NCI-H2196 treated with DMSO at 0.1 percent for 48 hours (cell line): ENCODE results near the gene RASGRF1.
"Not testable (repeated sequence)": the region's sequence is repeated elsewhere in the genome, so short reads cannot be mapped to it uniquely, and the experiment has no call there.

ENCODE experiments used
- DNase-seq: peaks from one replicate; lab custom pipeline; 2025; ENCODE audit not compliant: unreplicated experiment; lab: John Stamatoyannopoulos, UW

RASGRF1 gene

DNA sequence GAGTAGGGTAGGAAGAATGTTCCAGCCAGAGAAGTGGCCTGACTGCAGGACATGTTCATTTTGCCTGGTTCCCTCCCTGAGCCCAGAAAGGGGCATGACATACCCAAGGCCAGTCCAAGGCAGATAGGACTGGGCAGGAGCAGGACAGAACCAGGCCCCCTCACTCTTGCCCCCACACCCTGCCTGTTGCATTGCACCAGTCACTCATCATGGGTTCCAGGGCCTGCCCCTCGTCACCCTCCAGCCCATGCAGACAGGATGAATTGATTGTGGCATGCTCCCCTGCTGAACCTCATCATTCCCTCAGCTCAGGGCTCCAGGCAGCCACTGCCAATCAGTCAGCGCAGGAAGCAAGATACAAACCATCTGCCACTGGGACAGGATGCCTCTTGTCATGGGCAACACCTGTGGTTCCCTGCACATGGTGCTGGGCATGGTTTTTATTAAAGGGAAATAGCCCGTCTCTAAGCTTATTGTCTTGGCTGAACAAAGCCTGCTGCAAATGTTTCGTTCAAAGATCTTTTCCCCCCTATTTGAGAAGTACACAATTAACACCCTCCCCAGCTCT lies 48.9 kb downstream of the RASGRF1 start:
- DNase-seq, result no peak

DNA sequence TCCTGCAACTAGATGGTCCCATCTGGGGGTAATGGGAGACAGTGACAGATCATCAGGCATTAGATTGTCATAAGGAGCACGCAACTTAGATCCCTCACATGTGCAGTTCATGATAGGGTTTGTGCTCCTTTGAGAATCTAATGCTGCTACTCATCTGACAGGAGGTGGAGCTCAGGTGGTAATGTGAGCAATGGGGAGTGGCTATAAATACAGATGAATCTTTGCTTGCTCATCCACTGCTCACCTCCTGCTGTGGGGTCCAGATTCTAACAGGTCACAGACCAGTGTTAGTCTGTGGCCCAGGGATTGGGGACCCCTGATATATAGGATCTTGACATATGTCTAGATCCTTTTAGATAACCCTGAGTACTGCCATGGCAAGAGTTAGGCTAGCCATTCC lies 52.7 kb downstream of the RASGRF1 start:
- no peak for DNase-seq

DNA sequence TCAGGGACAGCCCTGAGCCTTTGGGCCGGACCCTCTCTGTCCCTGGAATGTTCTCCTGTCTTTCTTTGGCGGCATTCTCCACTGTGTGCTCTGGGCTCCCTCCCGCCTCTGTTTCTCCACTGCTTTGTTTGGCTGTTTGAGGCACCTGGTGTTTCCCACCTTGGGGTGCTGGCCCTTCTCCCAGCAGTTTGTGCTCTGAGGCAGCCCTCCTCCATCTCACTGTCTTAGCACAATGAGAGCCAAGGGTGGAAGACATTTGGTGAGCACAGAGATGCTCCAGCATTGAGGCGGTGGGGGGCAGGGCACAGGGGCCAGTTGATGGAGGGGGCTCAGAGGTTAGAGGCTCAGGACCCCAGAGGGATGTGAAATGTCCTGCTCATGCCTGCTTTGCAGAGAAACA lies 54.3 kb downstream of the RASGRF1 start:
- no peak for DNase-seq

DNA sequence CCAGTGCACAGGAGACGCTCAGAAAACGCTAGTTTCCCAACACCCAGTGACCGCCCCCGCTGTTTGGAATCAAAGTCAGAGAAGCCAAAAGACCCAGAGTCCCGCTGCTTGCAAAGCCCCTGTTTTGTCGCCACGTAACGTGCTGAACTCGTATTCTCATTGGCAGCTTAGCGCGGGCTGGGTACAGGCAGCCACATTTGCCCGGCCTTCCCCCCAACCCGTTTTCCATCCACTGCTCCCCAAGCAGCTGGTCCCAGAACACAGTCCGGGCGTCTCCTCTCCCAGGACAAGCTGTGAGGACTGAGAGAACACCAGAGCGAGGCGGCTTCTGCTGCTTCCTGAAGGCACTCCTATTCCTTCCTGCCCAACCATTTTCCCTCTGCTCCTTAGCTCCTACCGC lies 54.8 kb downstream of the RASGRF1 start:
- no peak for DNase-seq

DNA sequence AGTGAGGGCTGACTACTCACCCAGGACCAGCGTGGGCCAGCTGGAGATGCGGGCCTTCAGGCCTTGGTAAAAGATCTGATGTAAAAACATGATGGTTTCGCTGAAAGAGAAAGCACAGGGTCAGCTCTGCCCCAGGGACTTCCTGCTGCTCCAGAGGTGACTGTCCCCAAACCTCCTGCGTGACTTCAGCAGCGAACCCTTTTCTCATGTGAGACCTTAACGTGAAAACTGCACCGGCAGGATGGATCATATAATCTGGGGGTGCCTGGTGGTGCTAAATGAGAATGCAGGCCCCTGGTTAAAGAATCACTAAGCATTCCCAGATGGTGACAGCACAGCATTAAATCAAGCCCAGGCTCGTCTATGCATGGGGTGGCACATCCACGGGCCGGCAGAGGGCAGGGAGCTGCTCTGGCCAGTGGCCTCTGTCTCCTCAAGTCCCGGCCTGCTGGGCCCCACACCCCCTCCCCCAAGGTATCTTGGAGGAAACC lies 55.4 kb downstream of the RASGRF1 start:
- no peak for DNase-seq

DNA sequence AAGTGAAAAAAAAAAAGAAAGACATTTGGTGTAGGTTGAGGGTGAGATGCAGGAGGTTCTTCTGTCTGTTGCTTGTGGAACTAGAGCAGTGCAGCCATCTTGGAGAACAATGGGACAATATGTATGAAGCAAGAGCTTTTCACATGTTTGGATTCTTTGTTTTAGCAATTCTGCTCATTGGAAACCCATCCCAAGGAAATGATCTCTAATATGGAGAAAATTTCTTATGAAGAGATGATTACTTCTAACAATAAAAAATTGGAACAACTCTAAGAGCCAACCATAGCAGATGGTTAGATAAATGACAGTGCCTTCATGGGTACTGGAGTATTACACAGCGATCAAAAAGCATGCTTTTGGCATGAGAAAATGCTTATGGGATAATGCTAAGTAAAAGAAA lies 56.3 kb downstream of the RASGRF1 start:
- no peak for DNase-seq

DNA sequence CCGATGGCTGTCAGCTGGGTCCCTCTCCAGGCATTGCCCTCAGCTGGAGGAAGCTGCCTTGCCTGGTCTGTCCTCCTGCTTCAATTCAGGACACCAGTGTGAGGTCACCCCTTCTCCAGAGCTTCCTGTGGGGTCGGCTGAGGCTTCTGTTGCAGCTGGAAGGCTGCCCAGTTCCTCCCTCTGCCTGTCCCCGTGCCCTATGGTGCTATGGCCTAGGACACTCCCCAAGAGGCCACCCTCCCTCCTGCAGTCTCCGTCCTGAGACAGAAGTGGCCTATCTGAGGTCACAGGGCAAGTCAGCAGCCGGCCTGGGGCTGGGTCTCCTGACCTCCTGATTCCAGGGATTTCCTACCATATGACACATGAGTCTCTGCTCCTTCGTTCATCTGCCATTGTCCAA lies 57.9 kb downstream of the RASGRF1 start:
- no peak for DNase-seq

DNA sequence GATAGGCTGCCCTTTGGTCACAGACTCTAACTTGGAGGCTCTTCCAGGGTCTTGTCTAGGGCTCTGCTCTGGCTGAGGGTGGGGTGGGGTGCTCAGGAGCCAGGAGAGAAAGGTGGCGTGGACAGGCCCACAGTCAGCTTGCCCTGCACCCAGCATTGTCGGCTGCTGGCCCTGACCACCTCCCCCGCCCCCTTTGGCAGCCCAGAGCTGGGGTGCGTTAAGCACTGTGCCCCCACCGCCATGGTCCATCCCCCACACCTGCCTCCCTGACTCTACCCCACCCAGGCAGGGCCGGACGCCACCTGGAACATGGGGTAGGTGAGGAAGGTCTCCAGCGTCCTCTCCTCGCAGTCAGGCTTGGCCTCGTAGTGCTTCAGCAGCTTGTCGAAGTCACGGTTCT lies 58.8 kb downstream of the RASGRF1 start:
- DNase-seq, result no peak

DNA sequence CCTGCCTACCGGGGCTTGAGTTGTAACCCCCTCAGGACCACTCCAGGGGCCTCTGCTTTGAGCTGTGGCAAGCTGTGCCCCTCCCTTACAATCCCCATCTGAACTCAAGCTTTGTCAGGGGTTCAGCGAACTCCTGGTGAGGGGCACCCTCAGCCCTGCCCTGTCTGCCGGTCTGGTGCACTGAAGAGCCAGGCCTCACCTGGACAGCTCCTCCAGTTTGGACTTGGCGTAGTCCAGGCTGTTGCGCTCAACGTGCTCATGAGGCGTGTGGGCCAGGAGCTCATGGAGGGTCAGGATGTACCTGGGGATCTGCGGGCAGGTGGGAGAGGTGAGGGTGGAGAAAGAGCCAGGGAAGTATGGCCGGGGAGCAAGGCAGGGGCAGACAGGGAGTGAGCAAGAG lies 59.4 kb downstream of the RASGRF1 start:
- DNase-seq, result no peak

DNA sequence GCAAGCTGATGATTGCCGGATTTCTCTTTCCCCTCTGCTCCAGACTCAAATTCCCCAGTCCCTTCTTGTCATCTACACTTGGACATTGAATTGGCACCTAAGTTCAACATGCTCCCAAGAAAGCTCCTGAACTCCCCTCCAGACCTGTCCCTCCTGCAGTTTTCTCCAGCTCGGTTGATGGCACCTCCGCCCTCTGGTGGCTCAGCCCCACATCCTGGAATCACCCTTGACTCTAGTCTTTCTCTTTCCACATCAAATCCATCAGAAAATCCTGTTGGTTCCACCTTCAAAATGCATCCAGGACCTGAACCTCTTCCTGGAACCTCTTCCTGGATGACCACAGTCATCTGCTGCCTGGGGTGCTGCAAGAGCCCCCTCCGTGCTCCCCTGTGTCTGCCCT lies 60.1 kb downstream of the RASGRF1 start:
- no peak for DNase-seq

DNA sequence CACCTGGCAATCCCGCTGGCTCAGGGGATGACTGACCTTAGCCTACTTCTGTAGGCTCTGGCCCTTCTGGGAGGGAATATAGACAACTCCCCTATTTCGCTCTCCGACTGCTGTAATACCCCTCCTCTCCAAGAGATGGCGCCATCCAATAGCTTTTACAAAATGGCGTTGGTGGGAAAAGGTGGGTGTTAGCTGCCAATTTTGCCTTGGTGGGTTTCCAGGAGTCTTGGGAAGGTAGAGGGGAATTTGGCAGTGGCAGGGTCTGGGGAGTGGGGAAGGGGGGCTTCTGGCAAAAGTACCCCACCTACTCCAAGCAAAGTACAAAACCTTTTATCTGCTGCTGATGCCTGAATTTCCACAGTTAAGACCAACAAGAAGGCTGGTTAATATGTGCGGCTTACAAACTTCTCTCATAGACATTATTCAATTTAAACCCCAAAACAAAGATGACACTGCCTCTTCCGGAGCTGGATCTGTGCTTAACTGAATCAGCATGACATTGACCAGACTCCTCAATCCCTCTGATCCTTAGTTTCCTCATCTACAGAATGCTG lies 62.1 kb downstream of the RASGRF1 start:
- no peak for DNase-seq

DNA sequence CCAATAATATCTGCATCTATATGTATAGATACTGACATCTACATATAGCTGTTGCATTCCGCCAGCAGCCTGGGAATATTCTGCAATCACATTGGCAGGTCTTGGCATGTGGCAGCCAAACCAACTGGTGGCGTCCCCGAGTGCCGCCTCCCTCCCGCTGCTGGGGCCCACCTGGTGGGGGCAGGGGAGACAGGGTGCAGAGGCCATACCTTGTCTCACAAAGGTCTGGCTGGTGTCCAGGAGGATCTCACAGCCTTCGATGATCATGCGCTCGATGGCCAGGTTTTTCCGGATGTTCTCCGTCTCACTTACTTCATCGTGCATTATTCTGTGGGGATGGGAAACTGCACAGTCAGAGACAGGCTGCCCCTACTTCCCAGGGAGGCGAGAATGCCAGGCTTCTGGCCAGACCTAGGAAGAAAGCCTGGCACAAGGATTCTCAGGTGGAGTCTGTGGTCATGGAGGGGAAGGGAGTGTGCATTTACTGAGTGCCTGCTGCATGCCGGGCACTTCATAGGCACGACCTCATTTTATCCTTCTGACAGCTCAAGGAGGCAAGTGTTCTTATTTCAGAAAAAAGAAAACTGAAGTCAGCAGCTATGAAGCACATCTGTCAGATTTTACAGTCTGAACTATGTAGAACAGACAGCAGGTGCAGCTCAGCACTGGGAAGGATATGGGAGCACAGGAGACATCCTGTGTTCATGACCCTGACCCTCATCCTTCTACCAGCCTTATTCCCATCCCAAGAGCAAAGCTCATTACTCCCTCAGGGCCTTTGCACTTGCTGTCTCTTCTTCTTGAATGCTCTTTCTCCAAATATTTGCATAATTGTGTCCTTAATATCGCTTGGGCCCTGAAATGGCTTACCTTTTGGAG lies 62.8 kb downstream of the RASGRF1 start:
- no peak for DNase-seq

DNA sequence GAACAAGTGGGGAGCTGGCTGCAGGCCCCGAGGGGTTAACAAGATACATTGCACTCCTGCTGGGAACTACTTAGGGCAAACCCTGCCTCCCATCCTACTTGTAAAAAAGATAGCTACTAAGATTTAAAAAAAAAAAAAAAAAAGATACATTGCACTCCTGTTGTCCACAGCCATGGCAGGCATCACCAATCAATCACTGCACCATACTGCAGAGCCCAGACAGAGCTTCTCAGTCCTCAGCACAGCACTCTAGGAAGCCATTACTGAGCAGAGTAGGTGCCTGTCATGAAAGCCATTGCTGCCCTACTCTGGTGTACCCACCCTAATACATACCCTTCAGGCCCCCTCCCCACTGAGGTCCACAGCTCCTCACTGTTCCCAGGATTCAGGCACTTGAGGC lies 64.8 kb downstream of the RASGRF1 start:
- DNase-seq, result no peak

DNA sequence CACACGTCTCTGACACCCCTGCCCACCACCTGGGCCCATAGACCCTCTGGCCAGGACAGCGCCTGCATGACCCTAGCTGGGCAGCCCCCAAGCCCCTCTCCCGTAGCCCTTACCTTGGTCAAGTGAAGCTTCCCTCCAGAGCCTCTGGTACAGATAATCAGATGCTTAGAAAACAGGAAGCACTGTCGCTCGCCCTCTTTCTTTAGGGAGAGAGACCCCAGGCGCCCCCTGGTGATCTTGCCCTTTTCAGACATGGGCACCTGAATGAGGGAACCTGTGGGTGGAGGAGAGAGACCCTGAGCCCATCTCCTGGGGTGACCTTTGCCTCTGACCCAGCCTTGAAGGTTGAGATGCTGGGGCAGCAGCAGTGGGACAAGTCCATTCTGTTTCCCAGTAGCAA lies 65.4 kb downstream of the RASGRF1 start:
- no peak for DNase-seq

DNA sequence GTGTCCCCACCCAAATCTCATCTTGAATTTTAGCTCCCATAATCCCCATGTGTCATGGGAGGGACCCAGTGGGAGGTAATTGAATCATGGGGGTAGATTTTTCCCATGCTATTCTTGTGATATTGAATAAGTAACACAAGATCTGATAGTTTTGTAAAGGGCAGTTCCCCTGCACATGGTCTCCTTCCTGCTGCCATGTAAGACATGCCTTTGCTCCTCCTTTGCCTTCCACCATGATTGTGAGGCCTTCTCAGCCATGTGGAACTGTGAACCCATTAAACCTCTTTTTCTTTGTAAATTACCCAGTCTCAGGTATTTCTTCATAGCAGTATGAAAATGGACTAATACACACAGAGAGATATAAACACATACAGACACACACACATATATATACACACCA lies 66.1 kb downstream of the RASGRF1 start:
- not testable (repeated sequence) for DNase-seq

DNA sequence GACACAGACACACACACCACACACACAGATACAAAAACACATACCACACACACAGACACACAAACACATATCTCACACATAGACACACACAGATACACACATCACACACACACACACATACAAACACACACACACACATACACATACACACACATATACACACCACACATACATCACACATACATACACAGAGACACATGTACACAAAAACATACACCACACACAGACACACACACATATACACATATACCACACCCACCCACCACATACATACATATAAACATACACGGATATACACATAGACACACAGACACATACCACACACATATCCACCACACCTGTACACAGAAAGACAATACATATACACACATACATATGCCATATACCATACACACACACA lies 66.7 kb downstream of the RASGRF1 start:
- DNase-seq, result no peak

DNA sequence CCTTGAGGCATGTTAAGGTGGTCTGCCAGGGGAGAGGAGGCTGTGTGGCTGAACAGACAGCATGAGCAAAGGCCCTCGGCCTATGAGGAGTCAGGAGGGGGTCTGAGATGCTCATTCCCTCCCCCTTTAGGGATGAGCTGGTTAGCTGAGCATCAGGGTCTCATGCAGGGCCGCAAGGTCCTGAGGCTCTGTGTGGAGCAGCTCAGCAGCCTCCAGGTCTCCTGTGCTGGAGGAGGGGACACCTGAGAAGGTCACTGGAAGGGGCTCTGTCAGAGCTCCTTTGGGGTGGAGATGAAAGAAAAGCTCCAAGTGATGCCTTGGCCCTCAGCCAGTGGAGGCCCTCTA lies 67.1 kb downstream of the RASGRF1 start:
- DNase-seq, result no peak

DNA sequence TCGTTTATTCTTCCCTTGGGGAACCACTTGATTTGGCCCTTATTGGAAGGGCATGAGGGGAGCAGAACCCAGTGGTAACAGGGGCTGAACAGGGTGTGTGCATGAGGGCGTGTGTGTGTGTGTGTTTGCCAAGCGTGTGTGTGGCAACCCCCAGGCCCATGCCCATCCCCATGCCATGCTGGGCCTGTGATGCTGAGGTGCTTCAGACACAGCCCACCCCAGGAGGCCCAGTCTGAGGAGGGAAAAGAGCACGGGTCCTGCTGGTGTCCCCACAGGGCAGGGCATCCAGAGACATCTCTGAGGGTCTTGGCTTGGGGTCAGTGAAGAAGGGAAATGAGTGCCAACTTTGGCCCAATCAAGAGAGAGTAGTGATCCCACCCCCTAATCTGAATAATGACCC lies 71.6 kb downstream of the RASGRF1 start:
- no peak for DNase-seq

DNA sequence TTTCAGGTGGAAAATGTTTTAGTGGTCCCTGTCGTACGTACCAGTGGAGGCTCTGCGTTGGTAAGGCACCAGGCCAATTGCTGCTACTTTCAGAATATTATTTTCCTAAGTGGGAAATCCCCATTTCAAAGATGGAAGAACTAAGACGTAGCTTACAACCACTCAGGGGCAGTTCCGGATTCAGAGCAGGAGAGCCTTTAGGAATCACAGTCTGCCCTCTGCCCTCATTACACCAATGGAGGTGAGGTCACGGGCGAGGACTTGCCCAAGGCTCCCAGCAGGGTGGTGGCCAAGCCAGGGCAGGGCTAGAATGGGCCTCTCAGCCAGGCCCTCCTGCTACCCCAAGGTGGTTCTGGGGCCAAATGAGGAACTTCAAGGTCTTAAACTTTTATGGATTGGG lies 72.6 kb downstream of the RASGRF1 start:
- no peak for DNase-seq

DNA sequence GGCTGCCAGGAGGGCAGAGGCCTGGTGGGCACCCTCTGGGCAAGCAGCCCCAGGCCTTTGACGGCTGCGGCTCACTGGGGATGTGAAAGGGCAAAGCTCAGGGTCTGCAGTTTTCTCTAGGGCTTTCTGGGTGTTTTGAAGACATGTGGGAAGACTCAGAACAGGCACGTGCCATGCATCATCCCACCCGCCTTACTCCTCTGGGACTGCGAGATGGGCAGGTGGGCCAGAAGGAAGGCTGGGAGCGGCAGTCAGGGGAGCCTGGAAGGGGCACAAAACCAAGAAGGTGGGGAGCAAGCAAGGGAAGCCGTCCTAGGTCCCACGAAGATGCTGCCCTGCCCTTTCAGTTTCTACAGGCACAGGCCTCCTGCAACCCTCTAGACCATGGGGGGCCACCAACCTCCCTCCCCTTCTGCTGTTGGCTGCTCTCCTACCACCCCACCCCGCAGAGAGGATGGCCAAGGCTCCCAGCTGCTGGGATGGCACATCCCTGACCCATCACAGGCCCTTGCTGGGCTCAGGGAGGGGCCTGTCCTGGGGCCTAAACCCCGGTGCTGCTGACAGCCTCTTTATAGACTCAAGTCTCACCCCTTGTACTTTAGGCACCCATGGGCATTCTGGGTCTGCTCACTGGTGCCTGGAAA lies 73.9 kb downstream of the RASGRF1 start:
- no peak for DNase-seq

DNA sequence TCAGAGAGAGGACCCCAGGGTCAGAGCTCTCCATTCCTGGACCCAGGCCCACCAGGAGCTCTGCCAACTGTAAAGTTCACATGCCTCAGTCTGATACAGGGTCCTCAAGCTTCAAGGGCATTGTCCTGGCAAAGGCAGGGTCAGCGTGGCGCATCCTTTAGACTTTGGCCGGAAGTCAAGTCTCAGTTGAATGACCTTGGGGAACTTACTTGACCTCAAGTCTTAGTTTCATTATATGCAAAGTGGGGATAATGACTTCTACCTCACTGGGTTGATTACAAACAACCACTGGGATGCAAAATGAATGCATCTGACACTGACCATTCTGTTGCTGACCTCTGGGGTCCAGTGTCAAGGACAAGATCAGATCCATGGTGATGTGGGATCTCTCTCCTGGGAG lies 75.2 kb downstream of the RASGRF1 start:
- no peak for DNase-seq

DNA sequence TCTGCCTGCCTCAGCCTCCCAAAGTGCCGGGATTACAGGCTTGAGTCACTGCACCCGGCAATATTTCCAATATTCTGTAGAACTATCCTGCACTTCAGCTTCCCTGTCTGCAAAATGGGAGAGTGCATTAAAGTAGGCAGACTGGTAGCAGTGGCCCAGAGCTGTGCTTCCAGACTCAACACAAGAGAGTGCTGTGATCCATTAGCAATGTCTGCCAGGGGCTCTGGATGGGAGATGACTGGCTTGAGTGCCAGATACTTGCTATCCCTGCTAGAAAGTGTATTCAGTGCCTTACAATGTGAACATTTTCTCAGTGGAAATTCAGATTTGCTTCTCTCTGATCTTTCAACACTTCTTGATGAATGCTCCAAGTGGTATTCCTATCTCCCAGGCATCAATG lies 80.3 kb downstream of the RASGRF1 start:
- no peak for DNase-seq
